ENCODE measurements around the gene RIPPLY2. TPM values are rescaled to one million over a fixed set of nuclear protein-coding genes. Genes with fewer than 3 reads are reported as not detected.
A peak's percentile ranks its signal among the peaks of the same experiment; 100 is the strongest.

The RIPPLY2 gene
- total and polyA plus RNA-seq, 9 of the 15 experiments (the other 6 are each of a cell fraction or from before 2014, with no cell fraction given): not detected

DNA sequence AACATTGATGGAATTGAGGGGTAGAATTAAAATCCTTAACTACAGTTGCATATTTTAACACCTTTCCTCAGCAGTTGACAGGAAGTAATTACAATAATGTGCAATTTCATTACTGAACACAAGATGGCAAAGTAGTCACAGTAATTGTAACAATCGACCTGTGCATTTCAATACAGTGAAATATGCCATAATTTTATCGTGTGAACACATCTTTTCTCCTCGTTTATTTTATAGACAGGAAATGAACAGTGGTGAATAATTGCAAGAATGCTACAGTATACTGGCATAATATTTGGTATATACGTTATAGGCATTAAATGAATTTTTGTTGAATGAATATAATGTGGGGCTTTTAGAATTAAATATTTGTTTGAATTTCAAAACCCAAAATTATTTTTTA lies 31.4 kb downstream of the RIPPLY2 start (continued):
- TF ChIP-seq, protein P1, sequence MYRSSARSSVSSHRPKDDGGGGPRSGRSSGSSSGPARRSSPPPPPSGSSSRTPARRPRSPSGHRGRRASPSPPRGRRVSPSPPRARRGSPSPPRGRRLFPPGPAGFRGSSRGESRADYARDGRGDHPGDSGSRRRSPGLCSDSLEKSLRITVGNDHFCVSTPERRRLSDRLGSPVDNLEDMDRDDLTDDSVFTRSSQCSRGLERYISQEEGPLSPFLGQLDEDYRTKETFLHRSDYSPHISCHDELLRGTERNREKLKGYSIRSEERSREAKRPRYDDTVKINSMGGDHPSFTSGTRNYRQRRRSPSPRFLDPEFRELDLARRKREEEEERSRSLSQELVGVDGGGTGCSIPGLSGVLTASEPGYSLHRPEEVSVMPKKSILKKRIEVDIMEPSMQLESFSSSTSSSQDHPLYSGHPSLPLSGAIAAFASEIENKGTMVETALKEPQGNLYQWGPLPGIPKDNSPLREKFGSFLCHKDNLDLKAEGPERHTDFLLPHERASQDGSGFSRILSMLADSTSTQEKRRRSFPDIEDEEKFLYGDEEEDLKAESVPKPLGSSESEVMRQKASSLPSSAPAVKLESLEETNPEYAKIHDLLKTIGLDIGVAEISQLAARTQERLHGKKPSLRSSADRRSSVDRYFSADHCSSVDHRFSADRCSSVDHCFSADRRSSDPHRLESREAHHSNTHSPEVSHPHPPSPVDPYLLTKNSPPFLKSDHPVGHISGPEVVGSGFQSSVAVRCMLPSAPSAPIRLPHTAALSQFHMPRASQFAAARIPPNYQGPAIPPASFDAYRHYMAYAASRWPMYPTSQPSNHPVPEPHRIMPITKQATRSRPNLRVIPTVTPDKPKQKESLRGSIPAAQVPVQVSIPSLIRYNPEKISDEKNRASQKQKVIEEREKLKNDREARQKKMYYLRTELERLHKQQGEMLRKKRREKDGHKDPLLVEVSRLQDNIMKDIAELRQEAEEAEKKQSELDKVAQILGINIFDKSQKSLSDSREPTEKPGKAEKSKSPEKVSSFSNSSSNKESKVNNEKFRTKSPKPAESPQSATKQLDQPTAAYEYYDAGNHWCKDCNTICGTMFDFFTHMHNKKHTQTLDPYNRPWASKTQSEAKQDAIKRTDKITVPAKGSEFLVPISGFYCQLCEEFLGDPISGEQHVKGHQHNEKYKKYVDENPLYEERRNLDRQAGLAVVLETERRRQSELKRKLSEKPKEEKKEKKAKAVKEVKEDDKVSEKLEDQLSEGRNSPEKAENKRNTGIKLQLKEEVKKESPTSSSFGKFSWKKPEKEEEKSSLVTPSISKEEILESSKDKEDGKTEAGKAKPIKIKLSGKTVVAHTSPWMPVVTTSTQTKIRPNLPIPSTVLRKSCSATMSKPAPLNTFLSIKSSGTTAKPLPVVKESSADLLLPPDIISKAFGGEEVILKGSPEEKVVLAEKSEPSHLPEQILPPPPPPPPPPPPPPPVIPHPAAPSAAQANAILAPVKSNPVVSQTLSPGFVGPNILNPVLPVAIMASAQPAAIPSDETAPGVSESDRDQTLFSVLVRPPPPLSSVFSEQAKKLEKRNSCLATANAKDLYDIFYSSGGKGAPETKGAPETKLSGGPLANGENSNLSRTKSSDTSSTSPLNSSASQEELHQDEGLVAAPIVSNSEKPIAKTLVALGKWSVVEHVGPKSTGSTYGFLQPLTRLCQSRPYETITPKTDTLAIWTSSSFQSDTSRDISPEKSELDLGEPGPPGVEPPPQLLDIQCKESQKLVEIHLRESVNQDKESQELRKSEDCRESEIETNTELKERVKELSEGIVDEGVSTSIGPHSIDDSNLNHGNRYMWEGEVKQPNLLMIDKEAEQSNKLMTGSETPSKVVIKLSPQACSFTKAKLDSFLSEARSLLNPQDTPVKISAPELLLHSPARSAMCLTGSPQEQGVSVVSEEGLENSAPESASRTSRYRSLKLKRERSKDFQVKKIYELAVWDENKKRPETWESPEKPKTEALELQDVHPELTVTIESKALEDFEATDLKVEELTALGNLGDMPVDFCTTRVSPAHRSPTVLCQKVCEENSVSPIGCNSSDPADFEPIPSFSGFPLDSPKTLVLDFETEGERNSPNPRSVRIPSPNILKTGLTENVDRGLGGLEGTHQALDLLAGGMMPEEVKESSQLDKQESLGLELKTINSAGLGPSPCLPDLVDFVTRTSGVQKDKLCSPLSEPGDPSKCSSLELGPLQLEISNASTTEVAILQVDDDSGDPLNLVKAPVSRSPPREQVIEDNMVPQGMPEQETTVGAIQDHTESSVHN (IDR thresholded peaks at IDR 0.05; ENCODE audit: borderline replicate concordance in 1 of 2, low read depth in 1 of 2): no peak
- TF ChIP-seq HCFC1 (IDR thresholded peaks at IDR 0.05; ENCODE audit: low read depth, low read length): no peak
- TF ChIP-seq, protein P2, sequence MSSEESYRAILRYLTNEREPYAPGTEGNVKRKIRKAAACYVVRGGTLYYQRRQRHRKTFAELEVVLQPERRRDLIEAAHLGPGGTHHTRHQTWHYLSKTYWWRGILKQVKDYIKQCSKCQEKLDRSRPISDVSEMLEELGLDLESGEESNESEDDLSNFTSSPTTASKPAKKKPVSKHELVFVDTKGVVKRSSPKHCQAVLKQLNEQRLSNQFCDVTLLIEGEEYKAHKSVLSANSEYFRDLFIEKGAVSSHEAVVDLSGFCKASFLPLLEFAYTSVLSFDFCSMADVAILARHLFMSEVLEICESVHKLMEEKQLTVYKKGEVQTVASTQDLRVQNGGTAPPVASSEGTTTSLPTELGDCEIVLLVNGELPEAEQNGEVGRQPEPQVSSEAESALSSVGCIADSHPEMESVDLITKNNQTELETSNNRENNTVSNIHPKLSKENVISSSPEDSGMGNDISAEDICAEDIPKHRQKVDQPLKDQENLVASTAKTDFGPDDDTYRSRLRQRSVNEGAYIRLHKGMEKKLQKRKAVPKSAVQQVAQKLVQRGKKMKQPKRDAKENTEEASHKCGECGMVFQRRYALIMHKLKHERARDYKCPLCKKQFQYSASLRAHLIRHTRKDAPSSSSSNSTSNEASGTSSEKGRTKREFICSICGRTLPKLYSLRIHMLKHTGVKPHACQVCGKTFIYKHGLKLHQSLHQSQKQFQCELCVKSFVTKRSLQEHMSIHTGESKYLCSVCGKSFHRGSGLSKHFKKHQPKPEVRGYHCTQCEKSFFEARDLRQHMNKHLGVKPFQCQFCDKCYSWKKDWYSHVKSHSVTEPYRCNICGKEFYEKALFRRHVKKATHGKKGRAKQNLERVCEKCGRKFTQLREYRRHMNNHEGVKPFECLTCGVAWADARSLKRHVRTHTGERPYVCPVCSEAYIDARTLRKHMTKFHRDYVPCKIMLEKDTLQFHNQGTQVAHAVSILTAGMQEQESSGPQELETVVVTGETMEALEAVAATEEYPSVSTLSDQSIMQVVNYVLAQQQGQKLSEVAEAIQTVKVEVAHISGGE (CRISPR knock-in tag; IDR thresholded peaks at IDR 0.05): no peak
- no peak for TF ChIP-seq ARHGAP35 (IDR thresholded peaks at IDR 0.05; ENCODE audit: partially characterized antibody)
- TF ChIP-seq MLLT1 (IDR thresholded peaks at IDR 0.05): 0 out of 4 replicates have a peak, but pooled peaks of 1 of the 2 experiments have one; percentile 20
- no peak for TF ChIP-seq TOE1 (IDR thresholded peaks at IDR 0.05; ENCODE audit: borderline replicate concordance)
- no peak for TF ChIP-seq TOE1 (CRISPR knock-in tag; IDR thresholded peaks at IDR 0.05; ENCODE audit: borderline replicate concordance, low read depth)
- TF ChIP-seq POLR2AphosphoS2 (IDR thresholded peaks at IDR 0.05; ENCODE audit: low read length): no peak
- no peak for TF ChIP-seq PYGO2 (tag; IDR thresholded peaks at IDR 0.05)
- TF ChIP-seq ZC3H4 (CRISPR knock-in tag; IDR thresholded peaks at IDR 0.05; ENCODE audit: borderline replicate concordance): no peak
- TF ChIP-seq MEF2A (IDR thresholded peaks at IDR 0.05; ENCODE audit: control insufficient read depth, low read depth, low read length): no peak
- TF ChIP-seq ZFP91 (CRISPR knock-in tag; IDR thresholded peaks at IDR 0.05): no peak
